Measurements from ENCODE around the gene NNMT.

The NNMT gene

GRCh38 chr11:114263513-114264170 is 32.6 kb upstream of the NNMT start:
- DNase-seq (ENCODE audit: low read depth in 2 of 2) = no peak

DNA sequence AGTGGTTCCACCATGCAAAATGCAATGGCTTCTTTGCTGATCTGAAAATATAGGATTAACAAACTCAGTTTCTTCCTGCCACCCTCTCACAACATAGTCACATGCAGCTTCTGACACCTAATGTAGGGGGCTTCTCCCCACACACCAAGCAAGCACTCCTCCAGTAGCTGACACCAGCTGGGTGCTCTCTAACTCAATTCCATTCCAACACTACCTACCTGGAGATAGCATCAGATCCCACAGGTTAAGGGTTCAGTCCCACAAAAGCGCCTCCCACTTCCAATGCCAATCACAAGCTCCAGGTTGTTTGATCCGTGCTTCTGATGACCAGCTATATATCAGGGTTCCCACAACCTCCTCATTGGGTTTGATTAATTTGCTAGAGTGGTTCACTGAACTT is 31.8 kb upstream of the NNMT start:
- no peak for DNase-seq (ENCODE audit: low read depth in 2 of 2)

GRCh38 chr11:114265122-114265878 is 30.9 kb upstream of the NNMT start:
- no peak for DNase-seq (ENCODE audit: low read depth in 2 of 2)

- DNase-seq (ENCODE audit: low read depth in 2 of 2) = no peak
Measured at GRCh38 chr11:114269498-114269897, 26.7 kb upstream of the NNMT start.

GRCh38 chr11:114270531-114271270 is 25.5 kb upstream of the NNMT start:
- no peak for DNase-seq (ENCODE audit: low read depth in 2 of 2)

DNA sequence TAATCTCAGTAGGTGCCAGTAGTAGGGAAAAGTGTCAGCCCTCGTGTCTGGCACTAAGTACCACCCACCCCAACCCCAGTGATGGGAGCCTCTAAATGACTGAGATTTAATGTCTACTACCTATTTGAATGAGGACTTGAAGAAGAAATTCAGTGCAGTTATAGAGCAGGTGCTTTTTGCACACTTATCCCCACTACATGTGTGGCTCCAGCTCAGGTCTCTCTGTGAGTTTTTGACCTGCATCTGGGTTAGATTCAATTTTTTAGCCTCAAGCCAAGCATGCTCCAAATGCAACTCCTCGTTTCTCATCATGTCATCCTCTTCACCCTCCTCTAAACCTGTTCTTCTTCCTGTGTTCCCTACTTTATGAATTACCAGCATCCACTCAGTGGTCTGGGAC is 24.9 kb upstream of the NNMT start:
- no peak for DNase-seq (ENCODE audit: low read depth in 2 of 2)

- no peak for DNase-seq (ENCODE audit: low read depth in 2 of 2)
Measured at GRCh38 chr11:114272311-114272710, 23.9 kb upstream of the NNMT start.

DNA sequence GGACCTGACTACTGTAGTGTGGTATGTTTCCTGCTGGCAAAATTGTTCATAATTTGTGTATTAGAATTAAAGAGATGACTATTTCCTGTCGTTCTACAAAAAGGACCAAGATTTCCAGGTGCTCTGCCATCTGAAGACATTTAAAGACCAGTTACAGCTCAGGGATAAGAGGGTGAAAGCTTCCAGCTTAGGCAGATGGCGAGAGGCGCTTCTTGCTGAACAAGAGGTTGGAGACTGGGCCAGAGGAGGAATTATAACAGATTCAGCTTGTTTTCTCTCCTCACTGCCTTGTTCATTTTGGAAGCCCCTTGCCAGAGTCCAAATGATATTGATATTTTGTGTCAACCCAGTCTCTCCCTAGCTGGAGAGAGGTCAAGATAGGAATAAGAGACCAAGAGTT is 23.1 kb upstream of the NNMT start:
- no peak for DNase-seq (ENCODE audit: low read depth in 2 of 2)

GRCh38 chr11:114273890-114274635 is 22.1 kb upstream of the NNMT start:
- DNase-seq (ENCODE audit: low read depth in 2 of 2) = no peak

GRCh38 chr11:114274637-114275036 is 21.6 kb upstream of the NNMT start:
- DNase-seq (ENCODE audit: low read depth in 2 of 2) = no peak

GRCh38 chr11:114275280-114275679 is 20.9 kb upstream of the NNMT start:
- no peak for DNase-seq (ENCODE audit: low read depth in 2 of 2)

- no peak for DNase-seq (ENCODE audit: low read depth in 2 of 2)
Measured at GRCh38 chr11:114276077-114276476, 20.1 kb upstream of the NNMT start.

DNA sequence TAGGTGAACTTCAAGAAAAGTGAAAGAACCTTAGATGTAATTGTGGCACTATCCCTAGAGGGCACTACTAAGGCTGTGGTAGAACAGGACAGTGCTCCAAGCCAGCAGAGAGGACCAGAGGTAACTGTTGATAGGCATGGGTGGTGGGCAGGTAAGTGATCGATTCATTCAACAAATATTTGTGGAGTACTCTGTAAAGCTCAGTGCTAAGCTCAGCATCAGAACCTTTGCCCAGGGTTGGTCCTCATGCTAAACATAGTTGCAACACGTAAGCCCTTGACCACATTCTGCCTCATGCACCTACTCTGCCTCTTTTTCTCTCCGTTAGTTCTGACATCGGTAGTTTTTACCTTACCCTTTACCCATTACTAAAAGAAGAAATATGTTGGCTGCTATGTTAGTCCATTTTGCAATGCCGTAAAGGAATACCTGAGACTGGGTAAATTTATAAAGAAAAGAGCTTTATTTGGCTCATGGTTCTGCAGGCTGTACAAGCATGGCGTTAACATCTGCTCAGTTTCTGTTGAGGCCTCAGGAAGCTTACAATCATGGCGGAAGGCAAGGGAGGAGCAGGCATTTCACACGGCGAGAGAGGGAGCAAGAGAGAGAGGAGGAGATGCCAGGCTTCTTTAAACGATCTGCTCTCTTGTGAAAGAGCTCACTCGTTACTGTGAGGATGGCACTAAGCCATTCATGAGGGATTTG is 18.4 kb upstream of the NNMT start:
- no peak for DNase-seq (ENCODE audit: low read depth in 2 of 2)

DNA sequence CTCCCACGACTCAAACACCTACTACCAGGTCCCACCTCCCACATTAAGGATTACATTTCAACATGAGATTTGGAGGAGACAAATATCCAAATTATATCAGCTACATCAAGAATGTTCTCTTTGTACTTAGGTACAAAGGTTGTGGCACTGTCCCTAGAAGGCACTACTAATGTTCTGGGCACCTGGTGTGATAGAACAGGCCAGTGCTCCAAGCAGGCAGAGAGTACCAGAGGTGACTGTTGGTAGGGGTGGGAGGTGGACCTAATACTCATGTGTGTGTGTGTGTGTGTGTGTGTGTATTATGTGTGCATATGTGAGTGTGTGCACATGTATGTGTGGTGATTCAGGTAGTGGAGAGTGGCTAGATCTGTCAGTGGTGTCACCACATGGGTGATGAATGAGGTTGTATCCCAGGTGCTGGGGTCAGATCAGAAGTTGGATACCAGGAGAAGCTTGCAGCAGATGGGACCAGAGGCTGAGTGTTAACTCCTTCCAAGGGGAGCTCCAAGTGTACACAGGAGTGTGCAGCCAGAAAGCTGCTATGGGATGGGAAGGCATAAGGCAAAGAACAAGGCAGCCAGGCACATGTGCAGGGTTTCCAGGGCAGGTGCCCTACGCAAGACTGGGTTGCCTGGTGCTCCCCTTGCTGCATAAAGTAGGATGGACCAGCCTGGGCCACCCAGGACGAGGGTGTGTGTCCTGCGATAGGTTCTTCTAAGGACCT is 17.7 kb upstream of the NNMT start:
- no peak for DNase-seq (ENCODE audit: low read depth in 2 of 2)

- DNase-seq (ENCODE audit: low read depth in 2 of 2) = no peak
Measured at GRCh38 chr11:114279792-114280546, 16.2 kb upstream of the NNMT start.

DNA sequence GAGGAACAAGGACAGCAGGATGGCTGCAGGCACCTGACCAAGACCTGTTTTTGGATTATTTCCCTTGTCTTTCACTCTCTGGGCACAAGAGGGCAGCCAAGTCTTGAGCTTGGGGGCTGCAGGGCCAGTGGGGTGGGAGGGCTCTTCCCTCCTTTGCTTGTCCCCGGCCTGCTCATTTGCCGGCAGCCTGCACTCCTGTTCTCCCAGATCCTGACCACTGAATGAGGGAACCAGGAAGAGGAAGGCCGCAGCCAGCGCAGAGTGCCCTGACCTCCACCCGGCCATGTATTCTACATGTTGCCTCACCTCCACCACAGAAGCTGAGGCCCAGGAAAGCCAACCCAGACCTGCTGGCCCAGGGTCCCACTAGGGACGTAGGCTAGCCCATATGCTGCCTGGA is 15.5 kb upstream of the NNMT start:
- no peak for DNase-seq (ENCODE audit: low read depth in 2 of 2)

DNA sequence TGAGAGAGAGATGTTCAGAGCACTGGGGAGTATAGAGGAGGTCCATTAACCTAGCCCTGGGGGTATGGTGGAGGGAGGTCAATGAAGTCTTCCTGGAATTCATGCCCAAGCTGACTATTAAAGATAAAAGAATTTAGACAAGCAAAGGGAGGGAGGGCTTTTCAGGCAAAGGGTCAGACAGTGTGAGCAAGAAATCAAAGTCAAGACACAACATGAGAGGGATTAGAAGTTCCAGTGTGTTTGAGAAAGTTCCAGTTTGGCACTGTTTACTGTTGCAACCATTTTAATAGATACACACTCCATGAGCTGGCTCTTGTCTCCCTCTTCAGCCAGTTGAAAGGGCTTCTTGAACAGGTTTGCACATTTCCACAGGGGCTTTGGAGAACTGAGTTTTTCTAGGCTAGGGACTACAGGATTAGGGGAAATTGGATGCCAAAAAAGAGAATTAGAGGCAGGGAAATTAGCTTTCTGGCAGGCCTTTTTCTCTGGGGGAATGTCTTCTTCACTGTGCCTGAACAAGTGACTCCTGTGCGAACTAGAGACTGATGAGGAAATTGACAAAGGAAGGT is 14.7 kb upstream of the NNMT start:
- DNase-seq (ENCODE audit: low read depth in 2 of 2) = no peak

- no peak for DNase-seq (ENCODE audit: low read depth in 2 of 2)
Measured at GRCh38 chr11:114282488-114282887, 13.7 kb upstream of the NNMT start.

- DNase-seq (ENCODE audit: low read depth in 2 of 2) = no peak
Measured at GRCh38 chr11:114283422-114283821, 12.8 kb upstream of the NNMT start.

DNA sequence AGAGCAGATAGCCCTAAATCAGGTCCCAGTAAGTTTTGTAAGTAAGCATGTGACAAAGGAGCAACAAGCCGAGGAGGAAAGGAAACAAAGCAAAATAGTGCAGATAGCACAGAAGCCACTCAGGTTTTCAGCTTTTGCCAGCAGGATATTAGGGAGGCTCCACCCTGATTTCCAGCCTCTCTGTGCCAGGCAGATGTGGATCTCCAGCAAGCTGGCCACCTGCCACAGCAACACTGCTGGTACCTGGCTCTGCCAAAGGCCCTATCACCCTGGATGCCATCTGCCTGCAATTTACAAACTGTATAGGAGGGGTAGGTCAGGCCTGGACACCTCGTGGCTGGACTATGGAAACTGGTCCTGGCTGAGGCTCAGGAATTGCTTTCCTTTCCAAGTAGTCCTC is 12.2 kb upstream of the NNMT start:
- DNase-seq (ENCODE audit: low read depth in 2 of 2) = no peak

All from stimulated activated CD4-positive, alpha-beta T cell treated with anti-CD3 and anti-CD28 coated beads, Interleukin-1b, Interleukin-23, amount 100 ng/mL, for 4 hours (primary cell).